Liver (tissue), 9 donors: ENCODE measurements around the gene TMEM222. TPM values are rescaled to one million over a fixed set of nuclear protein-coding genes. Genes with fewer than 3 reads are reported as not detected.

Experiments used
- DNase-seq: peaks from one replicate; pipeline ENCODE4 v3.0.0-alpha.2; 2017; ENCODE audit warnings: low spot score
- H3K27ac ChIP-seq, 2 donors: one replicate each; pipeline ENCODE4 v1.7.0; 2013; ENCODE audit warnings: inconsistent platforms in 2 of 2, low read length in 2 of 2, control low read depth in 1 of 2, low read depth in 1 of 2, mild to moderate bottlenecking in 1 of 2
- H3K27me3 ChIP-seq, 4 donors: one replicate each; pipeline versions ENCODE4 v1.6.1 to v1.7.0; 2013; ENCODE audit warnings: low read length in 3 of 4, inconsistent platforms in 1 of 4, mild to moderate bottlenecking in 1 of 4, moderate library complexity in 1 of 4; ENCODE audit not compliant: control insufficient read depth in 4 of 4, insufficient read depth in 4 of 4
- H3K36me3 ChIP-seq, 4 donors: one replicate each; pipeline versions ENCODE4 v1.6.1 to v1.7.0; 2013; ENCODE audit warnings: low read length in 3 of 4, mild to moderate bottlenecking in 3 of 4, low read depth in 1 of 4, moderate library complexity in 1 of 4; ENCODE audit not compliant: control insufficient read depth in 4 of 4, insufficient read depth in 3 of 4
- H3K4me1 ChIP-seq, 4 donors: one replicate each; pipeline versions ENCODE4 v1.6.1 to v1.7.0; 2013; ENCODE audit warnings: low read length in 3 of 4, mild to moderate bottlenecking in 3 of 4, moderate library complexity in 1 of 4; ENCODE audit not compliant: control insufficient read depth in 4 of 4, insufficient read depth in 4 of 4
- H3K4me3 ChIP-seq, 3 donors: one replicate each; pipeline versions ENCODE4 v1.6.1 to v1.7.0; 2013; ENCODE audit warnings: low read length in 3 of 3, control low read depth in 1 of 3, low read depth in 1 of 3, mild to moderate bottlenecking in 1 of 3
- H3K9ac ChIP-seq, 2 donors: one replicate each; pipeline ENCODE4 v1.7.0; 2013; ENCODE audit warnings: low read length in 2 of 2, mild to moderate bottlenecking in 2 of 2, moderate library complexity in 2 of 2, control low read depth in 1 of 2, low read depth in 1 of 2
- H3K9me3 ChIP-seq, 4 donors: one replicate each; pipeline versions ENCODE4 v1.6.1 to v1.7.0; 2013; ENCODE audit warnings: low read length in 3 of 4; ENCODE audit not compliant: control insufficient read depth in 4 of 4
- EGR1 ChIP-seq, 2 donors: IDR thresholded peaks; 2 replicates each; pipeline ENCODE4 v1.6.1; 2016 to 2018; ENCODE audit warnings: antibody characterized with exemption in 2 of 2, low read depth in 2 of 2
- FOXA1 ChIP-seq: IDR thresholded peaks from 2 replicates; pipeline ENCODE4 v1.6.1; 2016; ENCODE audit warnings: antibody characterized with exemption
- FOXA2 ChIP-seq: IDR thresholded peaks from 2 replicates; pipeline ENCODE4 v1.6.1; 2016; ENCODE audit warnings: antibody characterized with exemption
- GABPA ChIP-seq, 2 donors: IDR thresholded peaks in 1 of 2; conservative IDR thresholded peaks in 1 of 2; 2 replicates each; pipeline ENCODE4 v1.6.1; 2016; ENCODE audit warnings: antibody characterized with exemption in 2 of 2, mild to moderate bottlenecking in 1 of 2, moderate library complexity in 1 of 2
- HNF4A ChIP-seq, 2 donors: conservative IDR thresholded peaks; 2 replicates each; pipeline ENCODE4 v1.6.1; 2016; ENCODE audit warnings: antibody characterized with exemption in 2 of 2, mild to moderate bottlenecking in 2 of 2
- HNF4G ChIP-seq: IDR thresholded peaks from 2 replicates; pipeline ENCODE4 v1.6.1; 2016; ENCODE audit warnings: antibody characterized with exemption
- JUND ChIP-seq, 2 donors: IDR thresholded peaks; 2 replicates each; pipeline ENCODE4 v1.6.1; 2016; ENCODE audit warnings: antibody characterized with exemption in 2 of 2
- MAX ChIP-seq: IDR thresholded peaks from 2 replicates; pipeline ENCODE4 v1.6.1; 2016; ENCODE audit warnings: antibody characterized with exemption
- NR2F2 ChIP-seq: IDR thresholded peaks from 2 replicates; pipeline ENCODE4 v1.6.1; 2016; ENCODE audit warnings: antibody characterized with exemption
- RAD21 ChIP-seq, 2 donors: IDR thresholded peaks; 2 replicates each; pipeline ENCODE4 v1.6.1; 2016; ENCODE audit warnings: antibody characterized with exemption in 2 of 2, mild to moderate bottlenecking in 2 of 2
- RXRA ChIP-seq, 2 donors: IDR thresholded peaks; 2 replicates each; pipeline ENCODE4 v1.6.1; 2017 to 2018; ENCODE audit warnings: antibody characterized with exemption in 2 of 2, mild to moderate bottlenecking in 1 of 2
- SP1 ChIP-seq: IDR thresholded peaks from 2 replicates; pipeline ENCODE4 v1.6.1; 2018; ENCODE audit warnings: antibody characterized with exemption, mild to moderate bottlenecking
- YY1 ChIP-seq: IDR thresholded peaks from 2 replicates; pipeline ENCODE4 v1.6.1; 2016; ENCODE audit warnings: antibody characterized with exemption, mild to moderate bottlenecking
- ZBTB33 ChIP-seq: IDR thresholded peaks from 2 replicates; pipeline ENCODE4 v1.6.1; 2016; ENCODE audit warnings: antibody characterized with exemption
- WGBS: extraction: QIAGEN DNeasy Blood & Tissue Kit; methylation state at CpG from one replicate; pipeline ENCODE4 v1.1.7; 2013; 5-methylcytosine and 5-hydroxymethylcytosine counted together
- polyA plus RNA-seq, 2 donors: library from polyadenylated mRNA; stranded (reverse) in 1 of 2; unstranded in 1 of 2; fragments of 200-250 nt in 1 of 2; fragments of >200 nt in 1 of 2; fragmentation: Nextera tagmentation in 1 of 2; extraction: Ambion mirVana in 1 of 2; gene quantifications; one replicate each; pipeline versions ENCODE4 v1.2.1 to v1.2.3, GENCODE V29; 2013 to 2015
- total RNA-seq, 2 donors: library from RNA; depleted of rRNA; stranded (reverse); fragments of >200 nt; gene quantifications; one replicate each; pipeline ENCODE4 v1.2.3, GENCODE V29; 2014
- TF ChIP-seq, protein P1 (sequence below): fragments of 150-350 bp; IDR thresholded peaks from 2 replicates; pipeline ENCODE4 v1.5.1; 2017; ENCODE audit warnings: improper control_type of control experiment, low read depth, low read length; ENCODE audit not compliant: missing input control
- donor health status: healthy.
- donor health status: healthy.
- donor health status: healthy.
- donor health status: healthy.
- donor health status: healthy.

The TMEM222 gene
- total and polyA plus RNA-seq, 4 donors: 14.7 to 32.9 (median 21.8) TPM

GRCh38 chr1:27379564-27380122, 57.7 kb downstream of the TMEM222 start (continued):
- TF ChIP-seq NR2F2 (no peak), MAX (no peak)

DNA sequence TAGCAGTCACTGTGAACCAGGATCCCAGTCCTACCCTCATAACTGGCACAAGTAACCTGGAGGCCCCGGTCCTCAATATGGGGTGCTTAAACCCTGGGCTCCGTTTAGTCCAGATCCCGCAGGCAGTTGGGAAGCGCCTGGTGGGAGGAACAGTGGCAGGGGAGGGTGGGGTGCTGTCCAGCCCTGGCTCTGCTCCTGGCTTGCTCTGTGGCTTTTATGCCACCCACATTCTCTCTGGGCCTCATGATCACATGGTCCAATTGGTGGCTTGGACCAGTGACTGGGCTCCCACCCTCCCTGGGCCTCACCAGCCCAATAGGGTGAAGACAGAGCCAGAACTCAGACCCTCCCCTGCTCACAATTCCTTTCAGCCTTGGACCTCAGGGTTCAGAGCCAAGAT, 58.3 kb downstream of the TMEM222 start:
- no peak for DNase-seq
- no peak overlapping the region for H3K4me3 ChIP-seq
- no peaks in the 10 kb centered on the region for H3K36me3 ChIP-seq
- no peak overlapping the region for H3K27ac ChIP-seq
- H3K9me3 ChIP-seq: no peaks in the 10 kb centered on the region
- no peaks in the 10 kb centered on the region for H3K27me3 ChIP-seq
- no peaks in the 10 kb centered on the region for H3K4me1 ChIP-seq
- H3K9ac ChIP-seq: no peak overlapping the region
- no peak for TF ChIP-seq RXRA (IDR thresholded peaks at IDR 0.05)
- TF ChIP-seq JUND (IDR thresholded peaks at IDR 0.05): no peak
- 91% methylated on average over 4 of the region's 4 CpGs for WGBS

GRCh38 chr1:27380766-27381733, 59.1 kb downstream of the TMEM222 start:
- no peak overlapping the region for H3K27ac ChIP-seq
- no peak overlapping the region for H3K9ac ChIP-seq

GRCh38 chr1:27381969-27382762, 60.2 kb downstream of the TMEM222 start:
- 77% methylated on average over 18 of the region's 18 CpGs for WGBS
- no peak for TF ChIP-seq HNF4G
- no peak for TF ChIP-seq RAD21 (IDR thresholded peaks at IDR 0.05)
- TF ChIP-seq YY1: no peak
- no peak for TF ChIP-seq HNF4A (conservative IDR thresholded peaks at IDR 0.05)
- no peak for TF ChIP-seq ZBTB33
- no peak for TF ChIP-seq GABPA (IDR thresholded peaks at IDR 0.05 in 1 of 2, conservative IDR thresholded peaks at IDR 0.05 in 1 of 2)
- no peak for TF ChIP-seq SP1
- TF ChIP-seq, protein P1, sequence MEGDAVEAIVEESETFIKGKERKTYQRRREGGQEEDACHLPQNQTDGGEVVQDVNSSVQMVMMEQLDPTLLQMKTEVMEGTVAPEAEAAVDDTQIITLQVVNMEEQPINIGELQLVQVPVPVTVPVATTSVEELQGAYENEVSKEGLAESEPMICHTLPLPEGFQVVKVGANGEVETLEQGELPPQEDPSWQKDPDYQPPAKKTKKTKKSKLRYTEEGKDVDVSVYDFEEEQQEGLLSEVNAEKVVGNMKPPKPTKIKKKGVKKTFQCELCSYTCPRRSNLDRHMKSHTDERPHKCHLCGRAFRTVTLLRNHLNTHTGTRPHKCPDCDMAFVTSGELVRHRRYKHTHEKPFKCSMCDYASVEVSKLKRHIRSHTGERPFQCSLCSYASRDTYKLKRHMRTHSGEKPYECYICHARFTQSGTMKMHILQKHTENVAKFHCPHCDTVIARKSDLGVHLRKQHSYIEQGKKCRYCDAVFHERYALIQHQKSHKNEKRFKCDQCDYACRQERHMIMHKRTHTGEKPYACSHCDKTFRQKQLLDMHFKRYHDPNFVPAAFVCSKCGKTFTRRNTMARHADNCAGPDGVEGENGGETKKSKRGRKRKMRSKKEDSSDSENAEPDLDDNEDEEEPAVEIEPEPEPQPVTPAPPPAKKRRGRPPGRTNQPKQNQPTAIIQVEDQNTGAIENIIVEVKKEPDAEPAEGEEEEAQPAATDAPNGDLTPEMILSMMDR: no peak
- TF ChIP-seq FOXA1: no peak
- TF ChIP-seq JUND (IDR thresholded peaks at IDR 0.05): no peak
- Histone ChIP-seq H3K4me3 (no peak overlapping the region), H3K9ac (no peak overlapping the region), H3K36me3 (no peaks in the 10 kb centered on the region), H3K9me3 (no peaks in the 10 kb centered on the region), H3K27ac (no peak overlapping the region), H3K4me1 (no peaks in the 10 kb centered on the region), H3K27me3 (no peaks in the 10 kb centered on the region)
- no peak for DNase-seq

More at GRCh38 chr1:27380766-27381733, 59.1 kb downstream of the TMEM222 start:
- no peak overlapping the region for H3K4me3 ChIP-seq
- H3K36me3 ChIP-seq: no peaks in the 10 kb centered on the region
- no peaks in the 10 kb centered on the region for H3K4me1 ChIP-seq
- no peak for DNase-seq
- H3K27me3 ChIP-seq: no peaks in the 10 kb centered on the region
- TF ChIP-seq FOXA2 (no peak), EGR1 (IDR thresholded peaks at IDR 0.05; ENCODE audit: low read depth in 2 of 2) (no peak)
- no peaks in the 10 kb centered on the region for H3K9me3 ChIP-seq
- 82% methylated on average over 12 of the region's 12 CpGs for WGBS
